ENCODE data around the gene TRIO.

Gene TRIO

GRCh38 chr5:14190194-14191164 lies 47.3 kb downstream of the TRIO start:
- no peak overlapping the region for H3K27ac ChIP-seq
- H3K4me2 ChIP-seq (ENCODE audit: low read length): no peak overlapping the region
- no peaks in the 10 kb centered on the region for H3K27me3 ChIP-seq (ENCODE audit: control insufficient read depth, insufficient read depth, low read length)
- peaks cover 8% of the 10 kb centered on the region for H3K79me2 ChIP-seq
- no peak for TF ChIP-seq CTCF (IDR thresholded peaks at IDR 0.05)
- no peaks in the 10 kb centered on the region for H3K9me3 ChIP-seq (ENCODE audit: control insufficient read depth, low read length)
- no peaks in the 10 kb centered on the region for H3K4me1 ChIP-seq
- H2AFZ ChIP-seq: no peak overlapping the region
- no peak overlapping the region for H3K4me3 ChIP-seq (ENCODE audit: low read depth, low read length)
- H3K36me3 ChIP-seq (ENCODE audit: control insufficient read depth, insufficient read depth, low read length): no peaks in the 10 kb centered on the region
- no peak overlapping the region for H3K9ac ChIP-seq

- no peak overlapping the region for H3K4me3 ChIP-seq (ENCODE audit: low read depth, low read length)
- no peaks in the 10 kb centered on the region for H3K27me3 ChIP-seq (ENCODE audit: control insufficient read depth, insufficient read depth, low read length)
- peaks cover 15% of the 10 kb centered on the region for H3K79me2 ChIP-seq
- TF ChIP-seq CTCF (IDR thresholded peaks at IDR 0.05): no peak
- H3K9me3 ChIP-seq (ENCODE audit: control insufficient read depth, low read length): no peaks in the 10 kb centered on the region
- H2AFZ ChIP-seq: no peak overlapping the region
- H3K4me2 ChIP-seq (ENCODE audit: low read length): no peak overlapping the region
- H3K9ac ChIP-seq: no peak overlapping the region
- no peak overlapping the region for H3K27ac ChIP-seq
- no peaks in the 10 kb centered on the region for H3K36me3 ChIP-seq (ENCODE audit: control insufficient read depth, insufficient read depth, low read length)
- H3K4me1 ChIP-seq: no peaks in the 10 kb centered on the region
Observed at GRCh38 chr5:14191325-14191724, 48.2 kb downstream of the TRIO start.

- Histone ChIP-seq H3K4me2 (ENCODE audit: low read length) (no peak overlapping the region), H3K9me3 (ENCODE audit: control insufficient read depth, low read length) (no peaks in the 10 kb centered on the region), H3K36me3 (ENCODE audit: control insufficient read depth, insufficient read depth, low read length) (no peaks in the 10 kb centered on the region), H2AFZ (no peak overlapping the region), H3K79me2 (peaks cover 26% of the 10 kb centered on the region), H3K4me3 (ENCODE audit: low read depth, low read length) (no peak overlapping the region), H3K4me1 (no peaks in the 10 kb centered on the region), H3K27ac (no peak overlapping the region), H3K27me3 (ENCODE audit: control insufficient read depth, insufficient read depth, low read length) (no peaks in the 10 kb centered on the region), H3K9ac (no peak overlapping the region)
- no peak for TF ChIP-seq CTCF (IDR thresholded peaks at IDR 0.05)
Observed at GRCh38 chr5:14193496-14193895, 50.4 kb downstream of the TRIO start.

- H3K27ac ChIP-seq: no peak overlapping the region
- no peaks in the 10 kb centered on the region for H3K27me3 ChIP-seq (ENCODE audit: control insufficient read depth, insufficient read depth, low read length)
- no peaks in the 10 kb centered on the region for H3K4me1 ChIP-seq
- H3K36me3 ChIP-seq (ENCODE audit: control insufficient read depth, insufficient read depth, low read length): no peaks in the 10 kb centered on the region
- H3K4me3 ChIP-seq (ENCODE audit: low read depth, low read length): no peak overlapping the region
- no peaks in the 10 kb centered on the region for H3K9me3 ChIP-seq (ENCODE audit: control insufficient read depth, low read length)
- no peak overlapping the region for H3K4me2 ChIP-seq (ENCODE audit: low read length)
- H3K9ac ChIP-seq: no peak overlapping the region
- TF ChIP-seq CTCF (IDR thresholded peaks at IDR 0.05): no peak
- H3K79me2 ChIP-seq: peaks cover 43% of the 10 kb centered on the region
- no peak overlapping the region for H2AFZ ChIP-seq
Observed at GRCh38 chr5:14195588-14195987, 52.4 kb downstream of the TRIO start.

- H3K27ac ChIP-seq: no peak overlapping the region
- H3K9ac ChIP-seq: no peak overlapping the region
- no peak overlapping the region for H2AFZ ChIP-seq
- no peaks in the 10 kb centered on the region for H3K4me1 ChIP-seq
- no peak for TF ChIP-seq CTCF (IDR thresholded peaks at IDR 0.05)
- peaks cover 47% of the 10 kb centered on the region for H3K79me2 ChIP-seq
- H3K9me3 ChIP-seq (ENCODE audit: control insufficient read depth, low read length): no peaks in the 10 kb centered on the region
- no peaks in the 10 kb centered on the region for H3K36me3 ChIP-seq (ENCODE audit: control insufficient read depth, insufficient read depth, low read length)
- no peak overlapping the region for H3K4me3 ChIP-seq (ENCODE audit: low read depth, low read length)
- H3K4me2 ChIP-seq (ENCODE audit: low read length): no peak overlapping the region
- H3K27me3 ChIP-seq (ENCODE audit: control insufficient read depth, insufficient read depth, low read length): no peaks in the 10 kb centered on the region
Observed at GRCh38 chr5:14197056-14197455, 53.9 kb downstream of the TRIO start.
